K562 (cell line): ENCODE measurements around the gene MKNK2. TPM values are rescaled to one million over a fixed set of nuclear protein-coding genes. Genes with fewer than 3 reads are reported as not detected.
A peak's percentile ranks its signal among the peaks of the same experiment; 100 is the strongest.

Experiments
- EGR1 ChIP-seq: fragments of 450-650 bp; conservative IDR thresholded peaks from 2 replicates; pipeline ENCODE4 v1.6.1; 2017; ENCODE audit warnings: mild to moderate bottlenecking
- GABPB1 ChIP-seq: sonication (generic); formaldehyde crosslinking; IDR thresholded peaks from 2 replicates; pipeline ENCODE4 v1.8.0; 2022; ENCODE audit warnings: mild to moderate bottlenecking, missing genetic modification reagents
- HOXB6 ChIP-seq: fragments of 250-450 bp; sonication (Bioruptor Pico); IDR thresholded peaks from 2 replicates; pipeline ENCODE4 v1.5.1; 2022; ENCODE audit warnings: mild to moderate bottlenecking, borderline replicate concordance
- JUN ChIP-seq, 2 experiments: sonication (generic) in 1 of 2; formaldehyde crosslinking in 1 of 2; IDR thresholded peaks; 2 replicates each; pipeline versions ENCODE4 v1.6.1 to v1.8.0; 2012 to 2022; ENCODE audit warnings: borderline replicate concordance in 2 of 2, mild to moderate bottlenecking in 2 of 2, improper control_type of control experiment in 1 of 2, low read depth in 1 of 2, low read length in 1 of 2, missing genetic modification reagents in 1 of 2
- MBD2 ChIP-seq: sonication (generic); IDR thresholded peaks from 2 replicates; pipeline ENCODE4 v1.6.1; 2016; ENCODE audit warnings: low read depth, borderline replicate concordance
- NEUROD1 ChIP-seq: fragments of 150-350 bp; IDR thresholded peaks from 2 replicates; pipeline ENCODE4 v1.6.1; 2014; ENCODE audit warnings: borderline replicate concordance, low read length, low read depth; ENCODE audit not compliant: partially characterized antibody
- PHF21A ChIP-seq: fragments of 450-650 bp; IDR thresholded peaks from 2 replicates; pipeline ENCODE4 v1.6.1; 2017; ENCODE audit warnings: low read depth, borderline replicate concordance
- PML ChIP-seq: IDR thresholded peaks from 2 replicates; pipeline ENCODE4 v1.6.1; 2012; ENCODE audit warnings: low read length, inconsistent platforms
- RFX5 ChIP-seq: IDR thresholded peaks from 2 replicates; pipeline ENCODE4 v1.6.1; 2011; ENCODE audit warnings: low read depth, mild to moderate bottlenecking, improper control_type of control experiment, low read length
- SIN3A ChIP-seq, 2 experiments: fragments of 150-350 bp in 1 of 2; IDR thresholded peaks; 2 replicates each; pipeline ENCODE4 v1.6.1; 2011 to 2016; ENCODE audit warnings: borderline replicate concordance in 2 of 2, low read depth in 2 of 2, low read length in 2 of 2, mild to moderate bottlenecking in 2 of 2, moderate library complexity in 2 of 2; ENCODE audit not compliant: control insufficient read depth in 1 of 2
- SMAD3 ChIP-seq: fragments of 450-650 bp; formaldehyde crosslinking; conservative IDR thresholded peaks from 2 replicates; pipeline ENCODE4 v1.4.0; 2020; ENCODE audit warnings: mild to moderate bottlenecking
- SP1 ChIP-seq: sonication (generic); formaldehyde crosslinking; IDR thresholded peaks from 2 replicates; pipeline ENCODE4 v1.8.1; 2022; ENCODE audit warnings: mild to moderate bottlenecking, missing genetic modification reagents
- TAF9B ChIP-seq: fragments of 450-650 bp; IDR thresholded peaks from 2 replicates; pipeline ENCODE4 v1.6.1; 2018; ENCODE audit warnings: mild to moderate bottlenecking; ENCODE audit not compliant: partially characterized antibody
- ZNF212 ChIP-seq: fragments of 450-650 bp; formaldehyde crosslinking; IDR thresholded peaks from 2 replicates; pipeline ENCODE4 v1.4.0; 2020; ENCODE audit warnings: mild to moderate bottlenecking
- ZNF3 ChIP-seq: fragments of 250-450 bp; sonication (Bioruptor Pico); IDR thresholded peaks from 2 replicates; pipeline ENCODE4 v1.5.0; 2021; ENCODE audit warnings: mild to moderate bottlenecking, moderate library complexity
- ZNF830 ChIP-seq: fragments of 250-450 bp; sonication (Bioruptor Pico); IDR thresholded peaks from 2 replicates; pipeline ENCODE4 v1.5.0; 2021; ENCODE audit warnings: mild to moderate bottlenecking
- polyA plus RNA-seq, 8 experiments: library from polyadenylated mRNA; depleted of rRNA in 4 of 8; stranded (reverse) in 5 of 8; unstranded in 3 of 8; fragments of >200 nt; fragmentation: Nextera tagmentation in 2 of 8; fragmentation: Illumina TruSeq in 1 of 8; extraction: Ambion mirVana in 2 of 8; extraction: Trizol in 1 of 8; gene quantifications; 2 replicates each; pipeline versions ENCODE4 v1.2.1 to v1.2.3, GENCODE V29; 2011 to 2014; ENCODE audit warnings: inconsistent platforms in 1 of 8, missing spikeins in 1 of 8
- total RNA-seq, 7 experiments: library from RNA; depleted of rRNA in 6 of 7; stranded (reverse); fragments of >200 nt in 6 of 7; fragmentation: Illumina TruSeq in 2 of 7; extraction: Trizol in 2 of 7; gene quantifications; 2 replicates each; pipeline versions ENCODE4 v1.2.1 to v1.2.3, GENCODE V29; 2011 to 2021; ENCODE audit warnings: low replicate concordance in 1 of 7
- TF ChIP-seq, protein P1 (sequence below): fragments of 450-650 bp; IDR thresholded peaks from 2 replicates; pipeline ENCODE4 v1.6.1; 2014; ENCODE audit warnings: low read depth, mild to moderate bottlenecking, moderate library complexity, borderline replicate concordance
- TF ChIP-seq, protein P2 (sequence below): fragments of 200-800 bp; sonication (Bioruptor generic); IDR thresholded peaks from 2 replicates; pipeline ENCODE4 v1.6.1; 2016; ENCODE audit warnings: missing genetic modification characterization, missing compliant biosample characterization
- TF ChIP-seq, protein P3 (sequence below): fragments of 250-450 bp; sonication (Bioruptor Pico); IDR thresholded peaks from 2 replicates; pipeline ENCODE4 v1.9.0; 2021; ENCODE audit warnings: mild to moderate bottlenecking, inconsistent platforms

The MKNK2 gene
- total and polyA plus RNA-seq, 9 of the 15 experiments (the other 6 are each of a cell fraction or from before 2014, with no cell fraction given): 5.1 to 191 (median 51.9) TPM

DNA sequence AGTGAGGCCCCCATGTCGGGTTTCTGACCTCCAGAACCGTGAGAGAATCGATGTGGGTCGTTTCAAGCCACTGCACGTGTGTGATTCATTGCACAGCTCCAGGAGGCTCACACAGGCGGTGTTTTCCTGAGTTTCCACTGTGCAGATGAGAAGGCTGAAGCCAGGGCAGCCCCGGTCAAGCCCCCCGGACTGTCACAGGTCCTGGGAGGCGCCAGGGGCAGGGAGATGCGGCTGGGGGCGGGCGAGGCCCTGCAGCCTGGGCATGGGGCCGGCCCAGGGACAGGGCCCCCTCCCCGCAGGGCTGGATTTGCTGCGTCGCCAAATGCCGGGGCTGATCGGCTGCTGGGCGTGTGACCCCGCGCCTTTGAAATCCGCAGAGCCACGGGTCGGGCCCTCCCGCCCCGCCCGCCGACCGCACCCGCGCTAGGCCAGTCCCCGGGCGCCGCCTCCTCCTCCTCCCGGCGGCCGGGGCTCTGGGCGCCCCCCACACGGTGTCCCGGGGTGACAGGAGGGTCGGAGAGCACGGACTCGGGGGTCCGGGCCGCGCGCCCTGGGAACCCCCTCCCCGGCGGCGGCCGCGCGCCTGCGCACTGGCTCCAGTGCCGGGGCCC is 9.9 kb upstream of the MKNK2 start (continued):
- TF ChIP-seq MBD2 (no peak; the same call in 1 of the 2 replicates), PML (no peak), ZNF830 (0 out of 2 replicates have a peak, but pooled peaks have one; percentile 61), NEUROD1 (no peak), HOXB6 (CRISPR knock-in tag) (no peak), SP1 (CRISPR knock-in tag) (no peak), SIN3A (IDR thresholded peaks at IDR 0.05; ENCODE audit: borderline replicate concordance in 2 of 2, control insufficient read depth in 1 of 2, low read depth in 2 of 2, low read length in 2 of 2) (peak in 1 of 2 experiments; percentile 15; a peak in 2 of 4 replicates), JUN (IDR thresholded peaks at IDR 0.05; ENCODE audit: borderline replicate concordance, low read depth, low read length) (no peak), JUN (CRISPR knock-in tag; IDR thresholded peaks at IDR 0.05; ENCODE audit: borderline replicate concordance) (no peak; the same call in 1 of the 2 replicates), TAF9B (no peak), GABPB1 (CRISPR knock-in tag) (peak; percentile 69; the same call in 1 of the 2 replicates), SMAD3 (no peak), ZNF212 (peak; percentile 81; the same call in 1 of the 2 replicates), RFX5 (no peak), PHF21A (0 out of 2 replicates have a peak, but pooled peaks have one; percentile 21), ZNF3 (CRISPR knock-in tag) (no peak), EGR1 (0 out of 2 replicates have a peak, but pooled peaks have one; percentile 4)
- TF ChIP-seq, protein P1, sequence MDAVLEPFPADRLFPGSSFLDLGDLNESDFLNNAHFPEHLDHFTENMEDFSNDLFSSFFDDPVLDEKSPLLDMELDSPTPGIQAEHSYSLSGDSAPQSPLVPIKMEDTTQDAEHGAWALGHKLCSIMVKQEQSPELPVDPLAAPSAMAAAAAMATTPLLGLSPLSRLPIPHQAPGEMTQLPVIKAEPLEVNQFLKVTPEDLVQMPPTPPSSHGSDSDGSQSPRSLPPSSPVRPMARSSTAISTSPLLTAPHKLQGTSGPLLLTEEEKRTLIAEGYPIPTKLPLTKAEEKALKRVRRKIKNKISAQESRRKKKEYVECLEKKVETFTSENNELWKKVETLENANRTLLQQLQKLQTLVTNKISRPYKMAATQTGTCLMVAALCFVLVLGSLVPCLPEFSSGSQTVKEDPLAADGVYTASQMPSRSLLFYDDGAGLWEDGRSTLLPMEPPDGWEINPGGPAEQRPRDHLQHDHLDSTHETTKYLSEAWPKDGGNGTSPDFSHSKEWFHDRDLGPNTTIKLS: no peak; the same call in 1 of the 2 replicates
- TF ChIP-seq, protein P2, sequence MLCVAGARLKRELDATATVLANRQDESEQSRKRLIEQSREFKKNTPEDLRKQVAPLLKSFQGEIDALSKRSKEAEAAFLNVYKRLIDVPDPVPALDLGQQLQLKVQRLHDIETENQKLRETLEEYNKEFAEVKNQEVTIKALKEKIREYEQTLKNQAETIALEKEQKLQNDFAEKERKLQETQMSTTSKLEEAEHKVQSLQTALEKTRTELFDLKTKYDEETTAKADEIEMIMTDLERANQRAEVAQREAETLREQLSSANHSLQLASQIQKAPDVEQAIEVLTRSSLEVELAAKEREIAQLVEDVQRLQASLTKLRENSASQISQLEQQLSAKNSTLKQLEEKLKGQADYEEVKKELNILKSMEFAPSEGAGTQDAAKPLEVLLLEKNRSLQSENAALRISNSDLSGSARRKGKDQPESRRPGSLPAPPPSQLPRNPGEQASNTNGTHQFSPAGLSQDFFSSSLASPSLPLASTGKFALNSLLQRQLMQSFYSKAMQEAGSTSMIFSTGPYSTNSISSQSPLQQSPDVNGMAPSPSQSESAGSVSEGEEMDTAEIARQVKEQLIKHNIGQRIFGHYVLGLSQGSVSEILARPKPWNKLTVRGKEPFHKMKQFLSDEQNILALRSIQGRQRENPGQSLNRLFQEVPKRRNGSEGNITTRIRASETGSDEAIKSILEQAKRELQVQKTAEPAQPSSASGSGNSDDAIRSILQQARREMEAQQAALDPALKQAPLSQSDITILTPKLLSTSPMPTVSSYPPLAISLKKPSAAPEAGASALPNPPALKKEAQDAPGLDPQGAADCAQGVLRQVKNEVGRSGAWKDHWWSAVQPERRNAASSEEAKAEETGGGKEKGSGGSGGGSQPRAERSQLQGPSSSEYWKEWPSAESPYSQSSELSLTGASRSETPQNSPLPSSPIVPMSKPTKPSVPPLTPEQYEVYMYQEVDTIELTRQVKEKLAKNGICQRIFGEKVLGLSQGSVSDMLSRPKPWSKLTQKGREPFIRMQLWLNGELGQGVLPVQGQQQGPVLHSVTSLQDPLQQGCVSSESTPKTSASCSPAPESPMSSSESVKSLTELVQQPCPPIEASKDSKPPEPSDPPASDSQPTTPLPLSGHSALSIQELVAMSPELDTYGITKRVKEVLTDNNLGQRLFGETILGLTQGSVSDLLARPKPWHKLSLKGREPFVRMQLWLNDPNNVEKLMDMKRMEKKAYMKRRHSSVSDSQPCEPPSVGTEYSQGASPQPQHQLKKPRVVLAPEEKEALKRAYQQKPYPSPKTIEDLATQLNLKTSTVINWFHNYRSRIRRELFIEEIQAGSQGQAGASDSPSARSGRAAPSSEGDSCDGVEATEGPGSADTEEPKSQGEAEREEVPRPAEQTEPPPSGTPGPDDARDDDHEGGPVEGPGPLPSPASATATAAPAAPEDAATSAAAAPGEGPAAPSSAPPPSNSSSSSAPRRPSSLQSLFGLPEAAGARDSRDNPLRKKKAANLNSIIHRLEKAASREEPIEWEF (CRISPR knock-in tag): no peak
- TF ChIP-seq, protein P3, sequence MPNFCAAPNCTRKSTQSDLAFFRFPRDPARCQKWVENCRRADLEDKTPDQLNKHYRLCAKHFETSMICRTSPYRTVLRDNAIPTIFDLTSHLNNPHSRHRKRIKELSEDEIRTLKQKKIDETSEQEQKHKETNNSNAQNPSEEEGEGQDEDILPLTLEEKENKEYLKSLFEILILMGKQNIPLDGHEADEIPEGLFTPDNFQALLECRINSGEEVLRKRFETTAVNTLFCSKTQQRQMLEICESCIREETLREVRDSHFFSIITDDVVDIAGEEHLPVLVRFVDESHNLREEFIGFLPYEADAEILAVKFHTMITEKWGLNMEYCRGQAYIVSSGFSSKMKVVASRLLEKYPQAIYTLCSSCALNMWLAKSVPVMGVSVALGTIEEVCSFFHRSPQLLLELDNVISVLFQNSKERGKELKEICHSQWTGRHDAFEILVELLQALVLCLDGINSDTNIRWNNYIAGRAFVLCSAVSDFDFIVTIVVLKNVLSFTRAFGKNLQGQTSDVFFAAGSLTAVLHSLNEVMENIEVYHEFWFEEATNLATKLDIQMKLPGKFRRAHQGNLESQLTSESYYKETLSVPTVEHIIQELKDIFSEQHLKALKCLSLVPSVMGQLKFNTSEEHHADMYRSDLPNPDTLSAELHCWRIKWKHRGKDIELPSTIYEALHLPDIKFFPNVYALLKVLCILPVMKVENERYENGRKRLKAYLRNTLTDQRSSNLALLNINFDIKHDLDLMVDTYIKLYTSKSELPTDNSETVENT (CRISPR knock-in tag): no peak
